Measurements from ENCODE around the gene ADAMTS4. TPM values are rescaled to one million over a fixed set of nuclear protein-coding genes. Genes with fewer than 3 reads are reported as not detected.

ADAMTS4 gene
- total RNA-seq, 1 donor from 2014 or later, result 0.22 TPM

DNA sequence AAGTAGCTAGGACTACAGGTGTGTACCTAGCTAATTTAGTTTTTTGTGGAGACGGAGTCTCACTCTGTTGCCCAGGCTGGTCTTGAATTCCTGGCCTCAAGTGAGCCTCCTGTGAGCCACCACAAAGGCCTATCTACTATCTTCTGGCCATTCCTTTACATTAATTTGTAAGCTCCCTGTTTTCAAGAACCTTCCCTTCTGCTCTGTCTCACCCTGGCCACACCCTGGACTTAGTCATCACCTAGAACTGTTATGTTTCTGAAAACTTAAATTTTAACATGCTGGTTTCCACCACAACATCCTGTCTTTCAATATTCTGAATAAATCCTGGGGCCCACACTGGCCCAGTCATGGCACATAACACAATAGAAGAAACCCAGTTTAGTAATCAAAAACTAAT is 16.6 kb downstream of the ADAMTS4 start:
- Mint-ChIP-seq H3K27ac (no peak overlapping the region), H3K36me3 (ENCODE audit: insufficient read depth) (no peaks in the 10 kb centered on the region), H3K9me3 (ENCODE audit: low read depth) (no peaks in the 10 kb centered on the region), H3K4me1 (ENCODE audit: low read depth) (peaks cover 8% of the 10 kb centered on the region), H3K4me3 (ENCODE audit: low read depth) (no peak overlapping the region), H3K27me3 (peaks cover 4% of the 10 kb centered on the region)
- no peak for TF ChIP-seq CTCF (IDR thresholded peaks at IDR 0.05; ENCODE audit: unreplicated experiment)
- no peak for DNase-seq (ENCODE audit: low spot score, unreplicated experiment)

- no peaks in the 10 kb centered on the region for H3K9me3 Mint-ChIP-seq (ENCODE audit: low read depth)
- H3K27me3 Mint-ChIP-seq, result no peaks in the 10 kb centered on the region
- peaks cover 17% of the 10 kb centered on the region for H3K4me1 Mint-ChIP-seq (ENCODE audit: low read depth)
- no peak overlapping the region for H3K27ac Mint-ChIP-seq
- no peak for TF ChIP-seq CTCF (IDR thresholded peaks at IDR 0.05; ENCODE audit: unreplicated experiment)
- DNase-seq (ENCODE audit: low spot score, unreplicated experiment), result no peak
- no peak overlapping the region for H3K4me3 Mint-ChIP-seq (ENCODE audit: low read depth)
- H3K36me3 Mint-ChIP-seq (ENCODE audit: insufficient read depth), result peaks cover under 1% of the 10 kb centered on the region
These were observed 18.2 kb downstream of the ADAMTS4 start for GRCh38 chr1:161180639-161181038.

GRCh38 chr1:161179698-161180097 is 19.2 kb downstream of the ADAMTS4 start:
- no peak for TF ChIP-seq CTCF (IDR thresholded peaks at IDR 0.05; ENCODE audit: unreplicated experiment)
- DNase-seq (ENCODE audit: low spot score, unreplicated experiment), result no peak
- no peak overlapping the region for H3K4me3 Mint-ChIP-seq (ENCODE audit: low read depth)
- peaks cover 17% of the 10 kb centered on the region for H3K4me1 Mint-ChIP-seq (ENCODE audit: low read depth)
- no peaks in the 10 kb centered on the region for H3K9me3 Mint-ChIP-seq (ENCODE audit: low read depth)
- H3K36me3 Mint-ChIP-seq (ENCODE audit: insufficient read depth), result peaks cover 3% of the 10 kb centered on the region
- no peaks in the 10 kb centered on the region for H3K27me3 Mint-ChIP-seq
- H3K27ac Mint-ChIP-seq, result no peak overlapping the region

- Mint-ChIP-seq H3K9me3 (ENCODE audit: low read depth) (no peaks in the 10 kb centered on the region), H3K4me1 (ENCODE audit: low read depth) (peaks cover 17% of the 10 kb centered on the region), H3K4me3 (ENCODE audit: low read depth) (peak overlapping the region; percentile 97), H3K27me3 (no peaks in the 10 kb centered on the region), H3K36me3 (ENCODE audit: insufficient read depth) (peaks cover 9% of the 10 kb centered on the region), H3K27ac (peak overlapping the region; percentile 98)
- TF ChIP-seq CTCF (IDR thresholded peaks at IDR 0.05; ENCODE audit: unreplicated experiment), result no peak
- DNase-seq (ENCODE audit: low spot score, unreplicated experiment), result no peak
These were observed 21.0 kb downstream of the ADAMTS4 start for GRCh38 chr1:161177936-161178244.

- H3K36me3 Mint-ChIP-seq (ENCODE audit: insufficient read depth), result peaks cover 13% of the 10 kb centered on the region
- H3K27me3 Mint-ChIP-seq, result no peaks in the 10 kb centered on the region
- H3K9me3 Mint-ChIP-seq (ENCODE audit: low read depth), result no peaks in the 10 kb centered on the region
- peak within 1 kb of the TSS; percentile 98 for H3K27ac Mint-ChIP-seq
- H3K4me3 Mint-ChIP-seq (ENCODE audit: low read depth), result peak within 1 kb of the TSS; percentile 97
- peak; percentile 30 for TF ChIP-seq CTCF (IDR thresholded peaks at IDR 0.05; ENCODE audit: unreplicated experiment)
- H3K4me1 Mint-ChIP-seq (ENCODE audit: low read depth), result peaks cover 17% of the 10 kb centered on the region
- DNase-seq (ENCODE audit: low spot score, unreplicated experiment), result peak; percentile 94
These were observed 21.5 kb downstream of the ADAMTS4 start, which contains the start of gene B4GALT3 for GRCh38 chr1:161177112-161177935. Gene B4GALT3, minus strand, starts transcription at chr1:161177507. Its CDS starts 1,447 bp downstream, at chr1:161176060.
